ENCODE data around the gene MED13L. TPM values are rescaled to one million over a fixed set of nuclear protein-coding genes. Genes with fewer than 3 reads are reported as not detected.

The MED13L gene
- total and polyA plus RNA-seq, 2 donors (not counting 3 experiments of a cell fraction or from before 2014, with no cell fraction given), result 27.4 to 93.6 TPM

GRCh38 chr12:116000252-116000651 is 277.2 kb downstream of the MED13L start:
- POLR2A ChIA-PET, result no interaction called here
- Histone ChIP-seq H3K9ac (replicated peaks; ENCODE audit: extremely low read depth, insufficient read depth, low read length) (no peak overlapping the region), H3K27ac (ENCODE audit: insufficient read depth, low read depth, low read length) (no peak overlapping the region), H3K9me3 (replicated peaks; ENCODE audit: control insufficient read depth, insufficient read depth, low read length) (no peaks in the 10 kb centered on the region), H2AFZ (ENCODE audit: low read depth, low read length) (no peak overlapping the region), H3K27me3 (ENCODE audit: control insufficient read depth in 2 of 2, insufficient read depth in 2 of 2, low read length in 2 of 2) (no peaks in the 10 kb centered on the region), H3K4me3 (replicated peaks in 1 of 3; ENCODE audit: insufficient read depth in 1 of 3, low read depth in 1 of 3, low read length in 3 of 3) (no peak overlapping the region), H4K20me1 (replicated peaks; ENCODE audit: control insufficient read depth, extremely low read depth, insufficient read depth, low read length) (no peaks in the 10 kb centered on the region), H3K4me2 (ENCODE audit: insufficient read depth, low read length) (no peak overlapping the region), H3K79me2 (ENCODE audit: control insufficient read depth, insufficient read depth, low read length) (no peaks in the 10 kb centered on the region), H3K36me3 (ENCODE audit: control insufficient read depth in 2 of 2, extremely low read depth in 1 of 2, insufficient read depth in 2 of 2, low read length in 2 of 2) (peaks cover 7 to 10% of the 10 kb centered on the region in 2 experiments), H3K9me1 (replicated peaks; ENCODE audit: control insufficient read depth, extremely low read depth, insufficient read depth, low read length) (no peaks in the 10 kb centered on the region), H3K4me1 (ENCODE audit: control insufficient read depth, extremely low read depth, insufficient read depth, low read length) (no peaks in the 10 kb centered on the region)
- intact Hi-C loops (cut with micrococcal nuclease), result no loop called here
- DNase-seq (ENCODE audit: low read depth, low spot score) (no peak), FAIRE-seq (no peak)
- CTCF ChIA-PET, result interaction anchor here (1.5 to 1.7 kb wide), 2 partner anchors 141 to 236 kb away, joined by 5 to 7 read pairs; no protein-coding TSS in a partner anchor
- no TSS peak for BruUV-seq (replicated peaks)
- TF ChIP-seq MYC (IDR thresholded peaks at IDR 0.05; ENCODE audit: low read depth, low read length) (no peak), EZH2 (IDR thresholded peaks at IDR 0.05; ENCODE audit: borderline replicate concordance, low read depth, low read length, severe bottlenecking) (no peak), JUN (IDR thresholded peaks at IDR 0.05; ENCODE audit: borderline replicate concordance, insufficient read depth, insufficient read length, low read depth) (no peak), FOS (IDR thresholded peaks at IDR 0.05; ENCODE audit: borderline replicate concordance, insufficient read depth, low read length) (no peak), MAX (IDR thresholded peaks at IDR 0.05; ENCODE audit: insufficient read depth, insufficient read length) (no peak), GATA2 (IDR thresholded peaks at IDR 0.05; ENCODE audit: insufficient read depth, insufficient read length, low read depth, low read length) (no peak), POLR2AphosphoS5 (IDR thresholded peaks at IDR 0.05; ENCODE audit: insufficient read depth, low read depth, low read length) (no peak), POLR2A (IDR thresholded peaks at IDR 0.05; ENCODE audit: low read depth, low read length) (no peak), CTCF (IDR thresholded peaks at IDR 0.05; ENCODE audit: extremely low read depth in 1 of 2, insufficient read depth in 1 of 2, low read depth in 1 of 2, low read length in 2 of 2) (no peak)
- dilution Hi-C loops (cut with MboI; ENCODE audit: extremely low pct_ligation_motif_present, low sequenced_read_pairs), result no loop called here
